ENCODE data around the gene TMPRSS13.
A peak's percentile ranks its signal among the peaks of the same experiment; 100 is the strongest.

The TMPRSS13 gene

DNA sequence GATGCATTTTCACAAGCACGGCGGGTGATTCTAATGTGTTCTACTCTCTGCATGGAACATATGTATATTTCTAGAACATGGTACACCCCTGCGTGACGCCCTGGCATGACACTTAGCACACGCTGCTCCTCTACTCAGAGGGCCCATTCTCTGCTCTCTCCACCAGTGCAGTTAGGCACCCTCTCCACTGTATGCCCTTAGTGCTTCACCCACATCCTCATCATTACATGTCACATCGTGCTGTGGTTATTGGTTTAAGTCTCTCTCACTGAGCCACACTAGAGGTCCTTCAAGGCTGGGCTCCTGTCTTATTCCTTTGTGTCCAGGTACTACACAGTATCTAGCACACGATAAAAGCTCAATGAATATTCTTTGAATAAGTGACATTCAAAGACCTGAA lies 16.7 kb downstream of the TMPRSS13 start:
- no peak for DNase-seq (ENCODE audit: low read depth in 2 of 2)

DNA sequence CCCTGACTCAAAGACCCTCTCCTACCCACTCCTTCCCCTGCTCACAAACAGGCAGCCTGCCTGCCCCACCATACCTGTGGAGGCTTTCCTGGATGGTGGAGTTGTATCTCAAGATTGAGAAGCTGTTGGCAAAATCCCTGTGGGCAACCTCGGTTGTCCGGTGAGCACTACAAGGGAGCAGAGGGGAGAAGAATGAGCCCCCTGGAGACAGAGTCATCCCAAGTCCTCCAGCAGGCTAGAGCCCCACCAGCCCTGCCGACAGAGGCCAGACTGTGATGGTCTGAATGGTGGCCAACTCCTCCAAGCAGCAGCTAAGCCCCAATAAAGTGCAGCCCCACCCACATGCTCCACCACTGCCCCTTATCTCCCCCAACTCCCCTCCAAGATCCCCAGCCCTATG lies 17.5 kb downstream of the TMPRSS13 start:
- DNase-seq (ENCODE audit: low read depth in 2 of 2) = no peak

DNA sequence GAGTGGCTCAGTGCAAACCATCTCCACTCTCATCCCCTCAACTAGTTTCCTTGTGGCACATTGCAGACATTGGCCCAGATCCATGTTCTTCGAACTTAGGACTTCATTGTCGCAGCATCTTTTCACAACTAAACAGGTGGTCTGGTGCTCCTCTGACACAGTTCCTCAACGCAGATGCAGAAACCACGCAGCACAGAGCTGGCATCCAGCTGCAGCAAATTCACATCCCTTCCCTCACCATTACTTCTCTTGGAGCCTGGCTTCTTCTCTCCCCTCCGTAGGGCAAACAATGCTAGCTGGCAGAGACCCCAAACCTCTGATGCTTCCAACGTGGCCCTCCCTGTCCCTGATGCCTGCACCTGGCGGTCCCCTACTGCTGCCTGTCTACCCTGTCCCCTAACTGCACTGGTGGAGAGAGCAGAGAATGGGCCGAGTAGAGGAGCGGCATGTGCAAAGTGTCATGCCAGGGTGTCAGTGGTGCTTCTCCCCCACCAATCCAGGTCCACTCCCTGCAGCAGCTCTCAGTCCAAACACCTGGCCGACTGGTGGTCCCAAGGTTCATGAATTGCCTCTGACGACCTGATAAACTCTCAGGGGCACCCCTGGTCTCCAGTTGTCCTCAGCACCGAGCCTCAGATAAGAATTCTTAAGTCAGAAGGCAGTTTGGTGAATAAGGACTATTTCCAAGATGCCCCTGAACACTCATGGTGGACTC lies 18.1 kb downstream of the TMPRSS13 start:
- DNase-seq (ENCODE audit: low read depth in 2 of 2) = no peak

DNA sequence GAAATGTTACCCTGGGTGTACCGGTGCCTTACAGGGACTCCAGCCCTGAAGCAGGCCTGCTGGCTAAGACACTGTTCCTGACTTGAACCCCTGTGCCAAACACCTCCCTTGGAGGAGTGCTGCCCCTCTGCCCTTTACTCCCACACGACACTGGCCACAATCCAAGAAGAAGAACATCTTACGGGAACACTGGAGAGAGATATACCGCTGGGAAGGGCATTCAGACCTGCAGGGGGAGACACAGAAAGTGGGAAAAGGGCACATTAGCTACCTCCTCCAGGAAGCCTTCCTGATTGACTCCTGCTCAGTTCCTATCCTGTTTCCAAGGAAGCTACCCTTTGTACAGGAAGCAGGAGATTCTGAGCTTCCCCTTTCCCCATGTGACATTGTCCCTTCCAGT lies 18.7 kb downstream of the TMPRSS13 start:
- no peak for DNase-seq (ENCODE audit: low read depth in 2 of 2)

DNA sequence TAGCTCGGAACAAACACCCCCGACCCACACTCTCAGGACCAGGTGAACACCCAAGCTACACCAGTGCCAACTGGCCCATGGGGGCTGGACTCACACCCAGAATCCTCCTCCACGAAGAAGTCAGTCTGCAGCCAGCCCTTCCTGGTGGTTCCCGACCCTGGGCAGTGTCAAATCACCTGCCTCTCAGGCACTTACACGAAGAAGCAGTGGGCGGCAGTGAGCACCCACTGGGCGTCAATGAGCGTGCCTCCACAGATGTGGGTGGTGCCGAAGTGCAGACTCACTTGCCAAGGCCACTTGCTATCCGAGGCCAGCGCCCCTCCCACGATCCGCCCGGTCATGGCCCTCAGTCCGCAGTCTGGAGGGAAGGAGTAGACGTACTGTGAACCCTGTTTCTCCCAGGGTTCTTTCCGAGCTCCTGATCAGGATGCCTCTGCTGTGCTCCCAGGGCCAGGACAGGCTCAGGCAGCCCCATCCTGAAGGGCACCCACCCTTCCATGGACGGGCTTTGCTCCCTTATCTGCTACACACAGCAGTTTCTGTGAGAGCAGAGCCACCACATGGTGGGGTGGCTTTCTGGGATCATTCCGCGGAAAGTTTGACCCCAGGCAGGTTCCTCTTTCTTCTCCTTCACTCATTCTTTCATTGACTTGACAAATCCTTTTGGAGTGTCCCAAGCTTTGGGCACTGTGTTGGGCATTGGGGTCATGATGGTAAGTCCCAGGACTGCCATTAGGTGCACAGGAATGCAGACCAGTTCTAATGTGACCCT lies 19.4 kb downstream of the TMPRSS13 start:
- DNase-seq (ENCODE audit: low read depth in 2 of 2) = no peak

DNA sequence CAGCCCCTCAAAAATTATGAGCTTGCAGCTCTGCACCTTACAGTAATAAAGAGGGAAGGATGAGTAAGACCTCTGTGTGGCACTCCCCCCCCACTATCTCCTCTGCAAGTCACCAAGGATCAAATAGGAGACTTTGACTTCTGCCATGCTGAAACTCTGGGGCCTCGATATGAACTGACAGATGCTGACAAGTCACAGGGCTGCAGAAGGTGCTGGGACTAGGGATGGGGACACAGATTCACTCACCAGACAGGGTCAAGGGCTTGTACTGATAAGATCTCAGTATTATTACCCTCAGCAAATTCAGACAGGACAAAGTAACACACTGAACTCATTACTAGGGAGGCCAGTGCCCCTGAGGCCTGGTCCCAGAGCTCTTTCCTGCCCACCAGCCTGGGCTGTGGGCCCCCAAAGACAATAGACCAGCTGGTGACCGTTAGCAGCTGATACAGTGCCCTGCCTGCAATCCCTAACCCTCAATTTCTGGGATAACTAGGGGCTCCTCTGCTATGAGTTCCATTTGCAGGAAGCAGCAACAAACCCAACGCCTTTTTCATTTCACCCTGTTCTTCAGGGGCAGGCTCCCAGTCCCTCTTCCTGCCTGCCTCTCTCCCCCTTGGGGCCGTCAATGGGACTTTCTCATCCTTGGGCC lies 20.1 kb downstream of the TMPRSS13 start:
- no peak for DNase-seq (ENCODE audit: low read depth in 2 of 2)

DNA sequence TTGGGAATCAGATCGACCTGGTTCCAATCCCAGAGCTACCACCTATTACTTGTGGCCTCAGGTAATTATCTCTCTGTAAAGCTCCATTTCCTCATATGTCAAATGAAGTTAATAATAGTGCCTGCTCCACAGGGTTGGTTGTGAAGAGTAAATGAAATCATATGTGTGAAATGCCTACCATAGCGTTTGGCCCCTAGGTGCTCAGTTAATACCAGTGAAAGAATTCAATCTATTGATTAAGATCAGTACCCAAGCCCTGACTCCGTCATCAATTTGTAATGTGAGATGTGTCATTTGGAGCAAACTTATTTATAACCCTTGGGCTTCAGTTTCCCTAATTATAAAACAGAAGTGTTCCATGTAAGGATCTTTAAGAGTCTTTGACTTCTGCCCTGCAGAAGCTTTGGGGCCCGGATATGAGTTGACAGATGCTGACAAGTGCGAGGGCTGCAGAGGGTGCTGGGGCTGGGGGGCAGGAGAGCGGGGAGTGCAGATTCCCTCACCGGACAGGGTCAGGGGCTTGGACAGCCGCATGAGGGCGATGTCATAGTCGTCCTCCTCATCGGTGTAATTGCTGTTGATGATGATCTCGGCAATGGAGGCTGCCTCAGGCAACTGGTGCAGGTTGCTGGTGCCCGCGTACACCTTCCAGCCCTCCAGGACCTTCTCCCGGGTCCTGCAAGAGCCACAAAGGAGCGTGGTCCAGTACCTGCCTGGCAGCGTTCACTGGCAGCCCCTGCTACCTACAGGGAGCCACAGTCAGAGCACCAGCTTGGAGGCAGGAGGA lies 20.9 kb downstream of the TMPRSS13 start:
- no peak for DNase-seq (ENCODE audit: low read depth in 2 of 2)

DNA sequence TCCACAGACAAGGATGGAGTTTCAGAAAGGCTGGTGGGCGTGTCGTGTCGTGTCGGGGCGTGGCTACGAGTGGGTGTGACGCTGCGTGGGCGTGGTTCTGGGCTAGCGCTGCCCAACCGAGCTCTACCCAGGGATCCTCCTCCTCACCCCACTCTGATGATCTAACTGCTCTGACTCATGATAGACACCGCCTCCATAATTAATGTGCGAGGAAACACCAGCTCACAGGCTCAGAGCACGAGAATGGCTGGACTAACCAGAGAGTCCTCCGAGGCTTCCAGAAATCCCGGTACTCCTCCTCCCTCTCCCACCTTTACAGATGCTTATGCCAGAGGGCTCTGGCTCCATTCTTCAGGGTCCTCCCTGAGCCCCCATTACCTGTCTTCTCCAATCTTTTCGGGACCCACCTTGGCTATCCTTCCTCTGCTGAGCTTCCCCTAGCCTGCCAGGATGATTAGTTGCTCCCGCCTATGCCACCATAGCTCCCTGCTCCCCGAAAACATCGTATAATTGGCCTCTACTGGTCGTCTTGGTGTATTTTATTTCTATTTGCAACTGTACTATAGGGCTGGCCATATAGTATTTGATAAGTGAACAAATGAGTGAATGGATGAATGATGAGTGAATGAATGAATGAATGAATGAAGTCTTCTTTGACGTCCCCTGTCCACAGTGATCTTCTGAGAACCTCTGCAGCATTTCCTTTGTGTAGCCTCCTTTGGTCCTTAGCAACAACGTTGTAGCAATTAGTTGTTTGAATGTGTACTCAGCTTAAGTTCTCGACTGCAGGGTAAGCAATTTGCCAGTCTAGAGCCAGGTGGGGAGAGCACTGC lies 21.7 kb downstream of the TMPRSS13 start:
- peak in 1 of 2 donors; percentile 35 for DNase-seq (ENCODE audit: low read depth in 2 of 2)

DNA sequence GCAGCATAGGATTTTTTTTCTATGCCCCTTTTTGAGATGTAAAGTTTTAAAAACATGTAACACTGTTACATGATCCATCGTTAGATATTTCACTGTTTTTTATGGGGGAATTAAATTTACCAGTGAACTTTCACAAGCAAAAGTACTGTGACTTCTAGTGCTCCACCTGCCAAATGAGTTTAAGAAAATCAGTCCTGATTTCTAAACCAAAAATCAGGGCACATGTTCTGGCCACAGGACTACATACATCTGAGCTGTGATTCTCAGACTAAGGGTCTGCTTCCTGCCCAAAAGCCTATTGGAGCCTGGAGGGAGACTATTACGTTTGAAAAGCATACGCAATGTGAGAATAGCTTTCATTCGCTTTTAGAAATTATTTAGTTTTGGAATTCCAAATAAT lies 22.5 kb downstream of the TMPRSS13 start:
- no peak for DNase-seq (ENCODE audit: low read depth in 2 of 2)

DNA sequence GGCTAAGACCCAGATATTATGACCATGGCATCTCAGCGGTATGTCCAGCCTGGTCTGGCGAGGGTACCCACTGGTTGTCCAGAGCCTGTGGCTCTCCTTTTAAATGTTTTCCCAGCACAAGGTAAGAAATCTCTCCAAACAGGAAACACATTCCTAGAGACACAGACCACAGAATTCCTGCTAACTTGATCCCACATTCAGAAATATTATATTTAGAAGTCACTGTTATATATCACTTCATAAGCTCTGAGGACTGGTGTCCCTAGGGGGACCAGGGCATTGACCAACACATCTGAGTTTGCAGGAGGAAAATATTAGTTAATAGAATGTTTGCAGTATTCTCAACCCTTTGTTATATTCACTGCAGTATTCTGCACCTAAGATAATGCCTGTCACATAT lies 23.1 kb downstream of the TMPRSS13 start:
- no peak for DNase-seq (ENCODE audit: low read depth in 2 of 2)

DNA sequence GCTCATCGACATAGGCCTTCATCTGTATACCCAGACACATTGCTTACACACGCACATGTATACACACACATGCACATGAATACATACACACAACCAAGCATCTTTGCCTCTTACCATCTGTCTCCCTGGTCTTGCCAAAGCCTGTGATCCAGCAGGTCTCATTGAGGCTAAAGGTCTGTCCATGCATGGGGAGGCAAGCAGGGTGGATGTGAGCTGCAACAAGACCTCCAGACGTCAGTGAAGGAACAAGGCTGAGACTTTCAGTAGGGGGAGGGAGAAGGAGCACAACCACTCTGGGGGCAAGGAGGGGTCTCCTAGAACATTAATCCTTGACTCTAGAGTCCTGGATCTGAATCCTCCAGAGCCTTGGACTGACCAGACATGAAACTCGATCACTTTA lies 23.7 kb downstream of the TMPRSS13 start:
- no peak for DNase-seq (ENCODE audit: low read depth in 2 of 2)

DNA sequence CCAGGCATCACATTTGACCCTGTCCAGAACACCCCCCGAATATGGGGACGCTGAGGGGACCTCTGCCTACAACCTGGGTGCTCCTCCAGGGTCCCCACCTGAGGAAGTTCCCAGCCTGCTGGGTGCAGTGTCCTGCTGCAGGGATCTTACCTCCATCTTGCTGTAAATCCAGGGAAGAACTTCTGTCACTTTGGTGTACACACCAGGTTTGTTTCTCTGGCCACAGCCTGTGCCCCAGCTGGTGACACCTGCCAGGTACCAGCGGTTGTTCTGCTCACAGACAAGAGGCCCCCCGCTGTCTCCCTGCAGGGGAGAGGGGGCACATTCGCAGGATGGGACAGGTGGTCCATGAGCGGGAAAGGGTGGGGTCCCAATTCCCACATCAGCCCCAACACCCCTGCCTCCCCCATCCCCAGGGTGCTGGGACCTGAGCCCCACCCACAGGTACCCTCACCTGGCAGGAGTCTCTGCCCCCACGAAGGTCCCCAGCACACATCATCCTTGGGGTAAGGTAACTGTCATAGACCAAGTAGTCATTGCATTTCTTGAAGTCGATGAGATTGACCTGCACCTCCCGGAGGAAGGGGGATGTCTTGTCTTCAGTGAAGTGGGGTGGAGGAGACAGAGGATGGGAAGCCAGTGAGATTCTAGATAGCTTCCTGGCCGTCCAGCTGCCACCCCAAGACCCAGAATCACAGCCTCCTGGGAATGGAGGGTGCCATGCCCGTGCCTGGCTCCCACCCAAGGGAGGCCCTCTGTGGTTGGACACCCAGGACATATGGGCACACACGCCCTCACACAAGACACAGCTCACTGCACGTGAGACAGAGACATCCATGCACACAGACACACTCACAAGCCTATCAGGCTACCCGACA lies 25.5 kb downstream of the TMPRSS13 start:
- DNase-seq (ENCODE audit: low read depth in 2 of 2) = no peak

DNA sequence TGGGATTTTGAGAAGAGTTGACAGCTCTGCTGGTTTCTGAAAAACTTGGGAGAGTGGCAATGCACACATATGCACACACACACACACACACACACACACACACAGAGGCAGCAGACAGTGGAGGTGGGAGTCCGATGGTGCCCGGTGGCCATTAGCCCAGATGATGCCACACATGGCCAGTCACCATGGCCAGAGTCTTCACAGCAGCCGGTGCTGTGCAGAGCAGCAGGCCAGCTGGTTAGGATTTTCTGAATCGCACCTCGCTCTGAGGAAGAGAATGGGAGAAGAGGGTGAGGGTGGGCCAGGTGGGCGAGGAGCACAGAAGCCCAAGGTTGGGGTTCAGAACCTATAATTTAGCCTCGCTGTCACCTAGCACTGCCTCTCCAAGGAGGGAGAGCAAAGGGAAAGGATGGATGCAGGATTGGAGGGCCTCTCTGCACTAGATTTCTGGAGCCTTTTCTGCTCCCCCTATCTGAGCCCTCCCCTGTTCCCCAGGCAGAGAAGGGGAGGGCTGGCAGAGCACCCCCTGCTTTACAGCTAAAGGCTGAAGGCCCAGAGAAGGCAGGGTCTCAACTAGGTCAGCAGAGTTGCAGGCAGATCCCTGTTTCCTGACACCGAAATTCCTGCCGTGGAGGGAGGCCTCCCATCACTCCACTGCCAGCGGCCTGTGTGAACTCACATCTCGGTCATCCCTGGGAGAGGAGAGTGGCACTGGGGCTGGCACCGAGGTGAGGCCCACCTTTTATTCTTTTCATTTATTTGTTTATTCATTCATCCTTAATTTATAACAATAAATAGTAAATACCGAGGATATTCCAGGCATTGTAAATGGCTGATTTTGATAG lies 27.0 kb downstream of the TMPRSS13 start:
- DNase-seq (ENCODE audit: low read depth in 2 of 2) = no peak

DNA sequence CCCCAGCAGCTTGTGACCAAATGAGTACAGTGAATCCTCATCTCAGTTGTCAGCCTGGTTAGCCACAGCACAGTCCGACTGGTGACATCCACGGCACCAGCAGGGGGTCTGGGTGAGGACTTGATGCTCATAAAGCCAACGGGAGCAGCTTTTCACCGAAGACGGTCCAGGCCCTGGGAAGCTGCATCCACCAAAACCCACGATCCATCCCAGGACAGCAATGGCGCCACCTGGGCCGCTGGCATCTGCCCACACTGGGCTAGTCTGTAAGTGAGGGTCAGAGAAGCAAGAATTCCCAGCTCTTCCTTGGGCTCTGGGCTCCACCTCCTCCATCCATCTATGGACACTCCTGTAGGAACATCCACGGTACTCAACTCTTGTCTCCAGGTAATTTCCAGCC lies 27.6 kb downstream of the TMPRSS13 start:
- no peak for DNase-seq (ENCODE audit: low read depth in 2 of 2)

DNA sequence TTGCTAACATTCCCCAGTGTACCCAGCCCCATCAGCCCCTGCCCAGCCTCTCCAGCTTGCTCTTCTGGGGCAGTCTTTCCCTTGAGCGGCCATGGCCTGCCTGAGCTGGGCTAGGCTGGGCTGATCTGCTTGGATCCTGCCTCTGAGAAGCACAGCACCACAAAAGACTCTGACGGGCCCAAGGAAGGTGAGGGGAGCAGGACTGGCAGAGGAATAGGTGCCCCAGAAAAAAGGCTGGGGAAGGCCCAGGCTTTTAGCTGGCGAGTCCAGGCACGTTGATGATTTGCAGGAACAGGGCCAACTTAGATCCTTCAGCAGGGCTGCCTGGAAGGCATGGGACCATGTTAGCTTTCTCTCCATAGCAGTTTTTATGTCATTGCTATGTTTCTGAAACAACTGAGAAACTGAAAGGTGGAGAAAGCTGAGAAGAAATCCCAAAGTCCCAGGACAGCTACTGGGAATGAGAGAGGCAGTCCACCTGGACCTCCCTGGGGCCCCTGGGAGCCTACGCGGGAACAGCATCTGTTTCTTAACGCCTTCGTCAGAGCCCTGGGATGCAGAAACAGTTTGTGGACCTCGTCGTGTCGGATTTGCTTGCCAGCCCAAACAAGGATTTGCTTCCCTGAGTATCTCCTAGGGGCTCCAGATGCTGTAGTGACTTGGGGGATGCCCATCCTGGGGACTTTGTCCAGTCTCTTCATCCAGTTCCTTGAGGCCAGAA lies 28.3 kb downstream of the TMPRSS13 start:
- no peak for DNase-seq (ENCODE audit: low read depth in 2 of 2)

DNA sequence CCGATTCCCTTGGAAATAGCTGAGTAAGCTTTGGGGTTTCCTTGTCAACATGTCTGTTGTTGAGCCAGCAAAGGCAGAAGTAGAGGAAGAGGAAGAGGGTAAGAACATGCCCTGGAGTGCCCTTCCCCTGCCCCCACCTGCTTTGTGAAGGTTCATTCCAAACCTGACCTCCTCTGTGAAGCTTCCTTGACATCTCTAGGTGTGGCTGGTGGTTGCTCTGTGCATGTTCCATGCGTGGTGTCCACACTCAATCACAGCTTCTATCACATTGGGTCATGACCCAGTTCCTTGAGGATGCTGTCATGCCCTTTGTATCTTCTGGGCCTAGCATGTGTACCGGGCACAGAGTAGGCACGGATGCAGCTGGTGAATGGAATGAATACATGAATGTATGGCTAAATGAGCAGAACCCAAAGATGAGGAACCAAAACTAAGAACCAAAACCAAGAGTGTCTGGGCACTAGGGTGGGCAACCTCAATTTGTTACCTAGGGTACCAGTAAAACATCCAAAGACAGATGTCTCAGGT lies 29.0 kb downstream of the TMPRSS13 start:
- DNase-seq (ENCODE audit: low read depth in 2 of 2) = no peak

DNA sequence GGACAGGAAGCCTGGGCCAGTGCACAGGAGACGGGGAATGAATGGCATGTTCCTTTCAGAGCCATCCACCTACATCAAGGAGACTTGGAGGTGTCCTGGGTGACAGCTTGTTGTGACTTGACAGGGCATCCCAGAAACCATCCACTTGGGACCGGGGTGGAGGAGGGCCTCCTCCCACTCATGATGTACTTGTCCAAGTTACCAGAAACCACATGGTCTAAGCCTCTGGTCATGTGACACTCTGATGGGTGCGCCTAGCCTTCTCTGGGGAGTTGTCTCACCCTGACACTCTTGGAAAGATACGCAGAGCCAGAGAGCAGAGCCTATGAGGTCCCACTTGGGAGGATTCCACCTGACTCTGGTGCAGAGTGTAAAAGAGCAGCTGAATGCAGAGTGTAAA lies 31.1 kb downstream of the TMPRSS13 start:
- no peak for DNase-seq (ENCODE audit: low read depth in 2 of 2)

DNA sequence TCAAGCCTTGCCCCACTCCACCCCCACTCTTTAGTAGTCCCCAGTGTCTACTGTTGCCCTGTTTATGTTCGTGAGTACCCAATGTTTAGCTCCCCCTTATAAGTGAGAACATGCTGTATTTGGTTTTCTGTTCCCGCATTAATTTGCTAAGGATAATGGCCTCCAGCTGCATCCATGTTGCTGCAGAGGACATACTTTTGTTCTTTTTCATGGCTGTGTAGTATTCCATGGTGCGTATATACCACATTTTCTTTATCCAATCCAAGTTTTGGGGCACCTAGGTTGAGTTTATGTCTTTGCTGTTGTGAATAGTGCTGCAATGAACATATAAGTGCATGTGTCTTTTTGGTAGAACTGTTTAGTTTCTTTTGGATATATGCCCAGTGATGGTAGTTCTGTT lies 36.6 kb downstream of the TMPRSS13 start:
- no peak for DNase-seq (ENCODE audit: low read depth in 2 of 2)
